GM06990 (cell line): ENCODE measurements around the gene PRPF6.

Experiments
- DNase-seq: peaks from one replicate; pipeline ENCODE4 v3.0.0-alpha.2; 2011; ENCODE audit not compliant: insufficient read length; ENCODE audit errors: extremely low read depth
- H3K27me3 ChIP-seq: replicated peaks from 2 replicates; pipeline ENCODE4 v1.6.0; 2011; ENCODE audit warnings: low read length; ENCODE audit not compliant: control insufficient read depth, insufficient read depth
- H3K36me3 ChIP-seq: 2 replicates; pipeline ENCODE4 v1.5.1; 2011; ENCODE audit warnings: low read length; ENCODE audit not compliant: control insufficient read depth, insufficient read depth
- H3K4me3 ChIP-seq: replicated peaks from 2 replicates; pipeline ENCODE4 v1.5.1; 2011; ENCODE audit warnings: low read depth, mild to moderate bottlenecking, control low read depth, low read length
- CTCF ChIP-seq: IDR thresholded peaks from 2 replicates; pipeline ENCODE4 v1.5.1; 2011; ENCODE audit warnings: low read length, control low read depth, mild to moderate bottlenecking, inconsistent platforms; ENCODE audit not compliant: insufficient read depth, poor library complexity, severe bottlenecking

Gene PRPF6

GRCh38 chr20:64027981-64028685 is 47.2 kb downstream of the PRPF6 start:
- TF ChIP-seq CTCF: no peak
- Histone ChIP-seq H3K36me3 (peaks cover 56% of the 10 kb centered on the region), H3K27me3 (no peaks in the 10 kb centered on the region), H3K4me3 (no peak overlapping the region)
- DNase-seq: no peak

- H3K36me3 ChIP-seq: peaks cover 47% of the 10 kb centered on the region
- TF ChIP-seq CTCF: no peak
- no peaks in the 10 kb centered on the region for H3K27me3 ChIP-seq
- no peak for DNase-seq
- no peak overlapping the region for H3K4me3 ChIP-seq
These were observed 48.6 kb downstream of the PRPF6 start for GRCh38 chr20:64029293-64030117.

DNA sequence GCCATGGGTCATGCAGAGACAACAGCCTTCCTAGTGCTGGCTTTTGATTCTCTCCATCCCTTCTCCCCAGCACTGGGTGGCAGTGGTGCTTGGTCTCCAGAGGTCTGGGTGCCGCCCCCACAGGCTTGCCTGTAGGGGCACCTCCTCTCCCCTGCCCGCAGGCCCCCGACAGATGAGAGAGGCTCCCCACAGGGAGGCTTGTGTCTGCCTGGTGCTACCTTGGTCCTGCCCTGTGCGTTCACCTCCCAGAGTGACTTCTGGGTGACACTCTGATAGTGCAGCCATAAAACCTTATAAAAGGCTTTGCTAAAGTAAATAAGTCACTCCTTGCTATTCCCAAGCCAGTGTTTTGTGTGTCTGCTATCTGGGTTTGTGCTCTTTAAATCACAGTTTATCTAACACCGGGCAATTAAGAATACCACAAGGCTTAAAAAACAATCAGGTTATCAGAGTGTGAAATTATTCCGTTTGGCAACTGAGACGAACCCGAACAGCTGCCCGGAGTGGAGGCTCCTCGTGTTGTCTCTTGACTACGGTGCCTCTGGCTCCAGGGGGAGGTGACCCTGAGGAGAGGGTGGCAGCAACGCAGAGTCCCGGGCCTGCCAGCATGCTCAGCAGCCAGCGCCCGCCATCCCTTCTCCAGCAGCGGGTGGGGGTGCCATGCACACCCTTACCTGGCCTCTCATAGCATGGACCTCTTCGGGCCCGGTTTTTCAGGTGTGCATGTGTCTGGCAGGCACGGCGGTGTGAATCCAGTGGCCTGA is 49.6 kb downstream of the PRPF6 start:
- no peak for DNase-seq
- Histone ChIP-seq H3K27me3 (no peaks in the 10 kb centered on the region), H3K4me3 (no peak overlapping the region), H3K36me3 (peaks cover 39% of the 10 kb centered on the region)
- TF ChIP-seq CTCF: no peak

- DNase-seq: no peak
- no peak for TF ChIP-seq CTCF
- Histone ChIP-seq H3K4me3 (no peak overlapping the region), H3K27me3 (no peaks in the 10 kb centered on the region), H3K36me3 (peaks cover 32% of the 10 kb centered on the region)
These were observed 50.9 kb downstream of the PRPF6 start for GRCh38 chr20:64031822-64032314.

GRCh38 chr20:64032706-64033624 is 52.0 kb downstream of the PRPF6 start:
- H3K36me3 ChIP-seq: peaks cover 21% of the 10 kb centered on the region
- no peak overlapping the region for H3K4me3 ChIP-seq
- DNase-seq: no peak
- no peak for TF ChIP-seq CTCF
- no peaks in the 10 kb centered on the region for H3K27me3 ChIP-seq
